Caco-2 (cell line): ENCODE results near the gene KRTAP4-4. TPM values are rescaled to one million over a fixed set of nuclear protein-coding genes. Genes with fewer than 3 reads are reported as not detected.
"Not testable (repeated sequence)": the region's sequence is repeated elsewhere in the genome, so short reads cannot be mapped to it uniquely, and the experiment has no call there.

Source experiments
- BruUV-seq: library from RNA; stranded (reverse); fragments of 400-500 nt; replicated peaks from 2 replicates; lab custom pipeline; 2021; lab: Mats Ljungman, UMichigan
- CTCF ChIA-PET: fragments of 300-600 bp; sonication (Branson Sonifier 250); formaldehyde crosslinking; loops from one replicate; lab custom pipeline; 2022; ENCODE audit warnings: antibody characterized with exemption; lab: Charles Lee
- POLR2A ChIA-PET: fragments of 300-600 bp; sonication (Branson Sonifier 250); formaldehyde crosslinking; loops from one replicate; lab custom pipeline; 2022; ENCODE audit warnings: antibody characterized with exemption; lab: Charles Lee
- DNase-seq, 2 experiments: peaks; one replicate each; pipeline versions ENCODE4 v3.0.0 to v3.0.0-alpha.2; 2020 to 2022
- H3K27me3 ChIP-seq: replicated peaks from 2 replicates; pipeline ENCODE4 v1.6.0; 2011; ENCODE audit warnings: low read length; ENCODE audit not compliant: control insufficient read depth, insufficient read depth
- H3K36me3 ChIP-seq: 2 replicates; pipeline ENCODE4 v1.5.1; 2011; ENCODE audit warnings: low read length; ENCODE audit not compliant: control insufficient read depth, insufficient read depth
- H3K4me1 ChIP-seq: fragments of 250-450 bp; sonication (Bioruptor Pico); 2 replicates; pipeline ENCODE4 v1.5.1; 2020; ENCODE audit warnings: mild to moderate bottlenecking
- H3K4me3 ChIP-seq: 2 replicates; pipeline ENCODE4 v1.5.1; 2011; ENCODE audit warnings: low read depth, mild to moderate bottlenecking, control low read depth, low read length
- H3K9me3 ChIP-seq: fragments of 250-450 bp; sonication (Bioruptor Pico); 2 replicates; pipeline ENCODE4 v1.5.1; 2020; ENCODE audit warnings: mild to moderate bottlenecking, moderate library complexity
- H3K27ac Mint-ChIP-seq: one replicate; pipeline ENCODE4 v1.8.0; 2022; ENCODE audit warnings: mixed read lengths; ENCODE audit not compliant: unreplicated experiment
- H3K27me3 Mint-ChIP-seq: one replicate; pipeline ENCODE4 v1.8.0; 2022; ENCODE audit warnings: mixed read lengths; ENCODE audit not compliant: insufficient read depth, unreplicated experiment
- H3K36me3 Mint-ChIP-seq: one replicate; pipeline ENCODE4 v1.8.0; 2022; ENCODE audit warnings: mild to moderate bottlenecking, mixed read lengths; ENCODE audit not compliant: insufficient read depth, unreplicated experiment
- H3K4me1 Mint-ChIP-seq: one replicate; pipeline ENCODE4 v1.8.0; 2022; ENCODE audit warnings: low read depth, mixed read lengths; ENCODE audit not compliant: unreplicated experiment
- H3K4me3 Mint-ChIP-seq: one replicate; pipeline ENCODE4 v1.8.0; 2022; ENCODE audit warnings: mild to moderate bottlenecking, moderate library complexity, mixed read lengths; ENCODE audit not compliant: unreplicated experiment
- H3K9me3 Mint-ChIP-seq: one replicate; pipeline ENCODE4 v1.8.0; 2022; ENCODE audit warnings: mixed read lengths; ENCODE audit not compliant: unreplicated experiment
- CTCF ChIP-seq, 2 experiments: fragments of 200-600 bp in 1 of 2; IDR thresholded peaks; 1 replicate in 1 of 2; 2 replicates in 1 of 2; pipeline versions ENCODE4 v1.5.1 to v1.8.0; 2011 to 2022; ENCODE audit warnings: antibody characterized with exemption in 1 of 2, control low read depth in 1 of 2, inconsistent platforms in 1 of 2, low read depth in 1 of 2, low read length in 1 of 2, mild to moderate bottlenecking in 1 of 2, moderate library complexity in 1 of 2; ENCODE audit not compliant: insufficient read depth in 1 of 2, severe bottlenecking in 1 of 2, unreplicated experiment in 1 of 2
- intact Hi-C: fragments of 100-400 bp; cut with micrococcal nuclease; formaldehyde crosslinking; loops from one replicate; pipeline ENCODE4 v1.10.0; 2022; ENCODE audit not compliant: unreplicated experiment
- total RNA-seq: library from RNA; stranded (reverse); gene quantifications from 2 replicates; pipeline ENCODE4 v1.2.3, GENCODE V29; 2022

The KRTAP4-4 gene
- total RNA-seq, 1 experiment from 2014 or later = not detected

GRCh38 chr17:41163828-41164227, 3.3 kb upstream of the KRTAP4-4 start:
- H3K27me3 ChIP-seq = no peaks in the 10 kb centered on the region
- no peaks in the 10 kb centered on the region for H3K9me3 ChIP-seq
- no peaks in the 10 kb centered on the region for H3K36me3 ChIP-seq
- H3K27ac Mint-ChIP-seq = no peak overlapping the region
- no peaks in the 10 kb centered on the region for H3K36me3 Mint-ChIP-seq
- H3K9me3 Mint-ChIP-seq = no peaks in the 10 kb centered on the region
- no peak for DNase-seq
- ChIA-PET CTCF (no interaction called here), POLR2A (no interaction called here)
- TF ChIP-seq CTCF (IDR thresholded peaks at IDR 0.05; ENCODE audit: insufficient read depth in 1 of 2, low read depth in 1 of 2, low read length in 1 of 2, severe bottlenecking in 1 of 2, unreplicated experiment in 1 of 2) = no peak
- H3K4me1 ChIP-seq = no peaks in the 10 kb centered on the region
- no TSS peak for BruUV-seq
- H3K4me3 ChIP-seq = no peak overlapping the region
- H3K27me3 Mint-ChIP-seq = no peaks in the 10 kb centered on the region
- intact Hi-C loops = no loop called here
- no peaks in the 10 kb centered on the region for H3K4me1 Mint-ChIP-seq
- H3K4me3 Mint-ChIP-seq = no peak overlapping the region

- H3K4me1 Mint-ChIP-seq, H3K36me3 ChIP-seq, H3K27ac Mint-ChIP-seq, H3K4me3 Mint-ChIP-seq, intact Hi-C loops, BruUV-seq, H3K27me3 ChIP-seq, POLR2A ChIA-PET, H3K4me1 ChIP-seq, H3K9me3 ChIP-seq, H3K4me3 ChIP-seq, H3K27me3 Mint-ChIP-seq, DNase-seq, H3K9me3 Mint-ChIP-seq, CTCF ChIA-PET, H3K36me3 Mint-ChIP-seq: not testable (repeated sequence)
These were observed 358 bp downstream of the KRTAP4-4 start for GRCh38 chr17:41160190-41160589.

GRCh38 chr17:41153856-41154255, 6.7 kb downstream of the KRTAP4-4 start:
- BruUV-seq = no TSS peak
- Histone ChIP-seq H3K4me3 (no peak overlapping the region), H3K36me3 (no peaks in the 10 kb centered on the region), H3K9me3 (no peaks in the 10 kb centered on the region), H3K27me3 (no peaks in the 10 kb centered on the region), H3K4me1 (no peaks in the 10 kb centered on the region)
- Mint-ChIP-seq H3K27ac (no peak overlapping the region), H3K4me1 (no peaks in the 10 kb centered on the region), H3K36me3 (no peaks in the 10 kb centered on the region), H3K4me3 (no peak overlapping the region), H3K27me3 (no peaks in the 10 kb centered on the region), H3K9me3 (peaks cover 6% of the 10 kb centered on the region)
- intact Hi-C loops = no loop called here
- ChIA-PET POLR2A (no interaction called here), CTCF (no interaction called here)
- DNase-seq = no peak
- TF ChIP-seq CTCF (IDR thresholded peaks at IDR 0.05; ENCODE audit: insufficient read depth in 1 of 2, low read depth in 1 of 2, low read length in 1 of 2, severe bottlenecking in 1 of 2, unreplicated experiment in 1 of 2) = no peak

- Mint-ChIP-seq H3K27ac (no peak overlapping the region), H3K36me3 (no peaks in the 10 kb centered on the region), H3K27me3 (no peaks in the 10 kb centered on the region), H3K4me1 (no peaks in the 10 kb centered on the region), H3K9me3 (no peaks in the 10 kb centered on the region), H3K4me3 (no peak overlapping the region)
- Histone ChIP-seq H3K36me3 (no peaks in the 10 kb centered on the region), H3K4me3 (no peak overlapping the region), H3K27me3 (no peaks in the 10 kb centered on the region), H3K4me1 (no peaks in the 10 kb centered on the region), H3K9me3 (no peaks in the 10 kb centered on the region)
- CTCF ChIA-PET = no interaction called here
- no peak for DNase-seq
- BruUV-seq = no TSS peak
- POLR2A ChIA-PET = no interaction called here
- intact Hi-C loops = no loop called here
- TF ChIP-seq CTCF (IDR thresholded peaks at IDR 0.05; ENCODE audit: insufficient read depth in 1 of 2, low read depth in 1 of 2, low read length in 1 of 2, severe bottlenecking in 1 of 2, unreplicated experiment in 1 of 2) = no peak
These were observed 9.0 kb downstream of the KRTAP4-4 start for GRCh38 chr17:41151525-41151924.
